Spleen (tissue), 11 donors: ENCODE results near the gene CACNA2D3. TPM values are rescaled to one million over a fixed set of nuclear protein-coding genes. Genes with fewer than 3 reads are reported as not detected.

Experiments used
- DNase-seq: peaks from one replicate; pipeline ENCODE4 v3.0.0-alpha.2; 2020
- H3K27ac ChIP-seq, 8 donors: fragments of 200-600 bp; sonication (generic) in 7 of 8; 1 replicate in 4 of 8; 2 replicates in 4 of 8; pipeline versions ENCODE4 v1.5.0 to v1.8.0; 2016 to 2021; ENCODE audit warnings: inconsistent platforms in 4 of 8, mild to moderate bottlenecking in 4 of 8, moderate library complexity in 1 of 8
- H3K27me3 ChIP-seq, 7 donors: fragments of 200-600 bp; sonication (generic) in 6 of 7; replicated peaks in 1 of 7; 1 replicate in 4 of 7; 2 replicates in 3 of 7; pipeline versions ENCODE4 v1.5.0 to v1.8.0; 2016 to 2021; ENCODE audit warnings: inconsistent platforms in 3 of 7, mild to moderate bottlenecking in 1 of 7
- H3K36me3 ChIP-seq, 6 donors: fragments of 200-600 bp; sonication (generic) in 5 of 6; 1 replicate in 4 of 6; 2 replicates in 2 of 6; pipeline versions ENCODE4 v1.5.0 to v1.8.0; 2016 to 2021; ENCODE audit warnings: inconsistent platforms in 2 of 6
- H3K4me1 ChIP-seq, 6 donors: fragments of 200-600 bp; sonication (generic) in 5 of 6; 1 replicate in 3 of 6; 2 replicates in 3 of 6; pipeline versions ENCODE4 v1.5.0 to v1.8.0; 2016 to 2021; ENCODE audit warnings: inconsistent platforms in 3 of 6
- H3K4me3 ChIP-seq, 8 donors: fragments of 200-600 bp; sonication (generic) in 7 of 8; 1 replicate in 4 of 8; 2 replicates in 4 of 8; pipeline versions ENCODE4 v1.5.0 to v1.8.0; 2016 to 2021; ENCODE audit warnings: inconsistent platforms in 4 of 8, mild to moderate bottlenecking in 4 of 8, moderate library complexity in 2 of 8
- H3K9me3 ChIP-seq, 8 donors: fragments of 200-600 bp; sonication (generic) in 7 of 8; 1 replicate in 4 of 8; 2 replicates in 4 of 8; pipeline versions ENCODE4 v1.5.0 to v1.8.0; 2016 to 2021; ENCODE audit warnings: inconsistent platforms in 4 of 8
- POLR2A ChIP-seq, 3 donors: fragments of 450-650 bp; IDR thresholded peaks; one replicate each; pipeline ENCODE4 v1.5.1; 2017; ENCODE audit warnings: antibody characterized with exemption in 3 of 3, mild to moderate bottlenecking in 1 of 3
- POLR2AphosphoS5 ChIP-seq, 3 donors: sonication (generic); formaldehyde crosslinking; IDR thresholded peaks; one replicate each; pipeline ENCODE4 v1.5.1; 2017; ENCODE audit warnings: antibody characterized with exemption in 3 of 3
- WGBS, 5 donors: extraction: QIAGEN DNeasy Blood & Tissue Kit in 3 of 5; methylation state at CpG; one replicate each; pipeline versions ENCODE4 v1.1.5 to v1.1.7; 2013 to 2018; 5-methylcytosine and 5-hydroxymethylcytosine counted together
- intact Hi-C: fragments of 100-400 bp; cut with DNase I; formaldehyde crosslinking; loops from one replicate; pipeline ENCODE4 v1.15.0; 2023; ENCODE audit warnings: low total_unique reads
- polyA plus RNA-seq, 3 donors: library from polyadenylated mRNA; stranded (reverse); fragments of 200-250 nt; gene quantifications; one replicate each; pipeline ENCODE4 v1.2.1, GENCODE V29; 2013
- total RNA-seq, 7 donors: library from RNA; depleted of rRNA in 3 of 7; stranded (reverse); fragments of >200 nt in 3 of 7; fragmentation: NEBNext Ultra II Directional in 4 of 7; extraction: Animal tissue kit (Norgen Biotek cat#: 25700) in 4 of 7; gene quantifications; one replicate each; pipeline versions ENCODE4 v1.1.0 to v1.2.1, GENCODE V29; 2016 to 2021
- TF ChIP-seq, protein P1 (sequence below), 11 experiments: fragments of 200-600 bp in 7 of 11; fragments of 450-650 bp in 4 of 11; sonication (generic) in 4 of 11; IDR thresholded peaks in 8 of 11; conservative IDR thresholded peaks in 3 of 11; 1 replicate in 7 of 11; 2 replicates in 4 of 11; pipeline versions ENCODE4 v1.4.0 to v1.8.0; 2016 to 2021; ENCODE audit warnings: antibody characterized with exemption in 11 of 11, inconsistent platforms in 4 of 11, mild to moderate bottlenecking in 1 of 11
- donor health status: healthy with polysubstance abuse.
- donor health status: DM: no; HTN: no; CAD: no; lungs with moderate emphysema.
- donor health status: DM: no; HTN: no; CAD: no.
- donor health status: Bipolar disorder and iron deficiency.
- donor health status: healthy.
- donor health status: DM: no; HTN: no; CAD: no.
- donor health status: DM: yes; HTN: yes; CAD: no.

Gene CACNA2D3
- total and polyA plus RNA-seq, 10 donors: 0.83 to 4.9 (median 2.9) TPM

DNA sequence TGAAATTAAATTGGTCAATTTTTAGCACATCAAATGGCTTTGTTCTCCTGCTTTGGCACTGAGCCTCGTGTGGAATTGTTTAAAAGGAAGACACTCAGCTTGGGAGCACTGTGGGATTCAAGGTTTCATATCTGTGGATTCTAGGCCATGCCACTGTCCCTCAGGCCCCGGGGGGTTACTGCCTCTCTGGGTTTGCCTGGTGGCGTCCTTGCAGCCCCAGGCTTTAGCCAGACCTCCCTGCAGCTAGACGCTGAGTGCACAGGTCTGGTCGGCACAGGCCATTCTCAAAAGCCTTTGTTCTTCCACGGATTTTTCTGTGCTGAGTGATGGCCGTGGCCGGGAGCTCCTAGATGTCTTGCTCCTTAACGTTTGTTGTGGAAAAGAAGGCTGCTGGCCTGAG lies 76.2 kb downstream of the CACNA2D3 start:
- peaks cover 0 to 6% (median 0%) of the 10 kb centered on the region in 8 donors for H3K9me3 ChIP-seq
- 53 to 78% (median 71%) methylated on average over 9 of the region's 9 CpGs for WGBS, 5 donors
- intact Hi-C loops: no loop called here
- DNase-seq: no peak
- no peak overlapping the region for H3K4me3 ChIP-seq
- peaks cover 0 to 5% (median 0%) of the 10 kb centered on the region in 7 donors for H3K27me3 ChIP-seq
- no peak for TF ChIP-seq POLR2AphosphoS5 (IDR thresholded peaks at IDR 0.05)
- no peak for TF ChIP-seq POLR2A (IDR thresholded peaks at IDR 0.05)
- TF ChIP-seq, protein P1, sequence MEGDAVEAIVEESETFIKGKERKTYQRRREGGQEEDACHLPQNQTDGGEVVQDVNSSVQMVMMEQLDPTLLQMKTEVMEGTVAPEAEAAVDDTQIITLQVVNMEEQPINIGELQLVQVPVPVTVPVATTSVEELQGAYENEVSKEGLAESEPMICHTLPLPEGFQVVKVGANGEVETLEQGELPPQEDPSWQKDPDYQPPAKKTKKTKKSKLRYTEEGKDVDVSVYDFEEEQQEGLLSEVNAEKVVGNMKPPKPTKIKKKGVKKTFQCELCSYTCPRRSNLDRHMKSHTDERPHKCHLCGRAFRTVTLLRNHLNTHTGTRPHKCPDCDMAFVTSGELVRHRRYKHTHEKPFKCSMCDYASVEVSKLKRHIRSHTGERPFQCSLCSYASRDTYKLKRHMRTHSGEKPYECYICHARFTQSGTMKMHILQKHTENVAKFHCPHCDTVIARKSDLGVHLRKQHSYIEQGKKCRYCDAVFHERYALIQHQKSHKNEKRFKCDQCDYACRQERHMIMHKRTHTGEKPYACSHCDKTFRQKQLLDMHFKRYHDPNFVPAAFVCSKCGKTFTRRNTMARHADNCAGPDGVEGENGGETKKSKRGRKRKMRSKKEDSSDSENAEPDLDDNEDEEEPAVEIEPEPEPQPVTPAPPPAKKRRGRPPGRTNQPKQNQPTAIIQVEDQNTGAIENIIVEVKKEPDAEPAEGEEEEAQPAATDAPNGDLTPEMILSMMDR (IDR thresholded peaks at IDR 0.05 in 8 of 11, conservative IDR thresholded peaks at IDR 0.05 in 3 of 11): no peak
- H3K36me3 ChIP-seq: no peaks in the 10 kb centered on the region
- no peaks in the 10 kb centered on the region for H3K4me1 ChIP-seq
- H3K27ac ChIP-seq: no peak overlapping the region

DNA sequence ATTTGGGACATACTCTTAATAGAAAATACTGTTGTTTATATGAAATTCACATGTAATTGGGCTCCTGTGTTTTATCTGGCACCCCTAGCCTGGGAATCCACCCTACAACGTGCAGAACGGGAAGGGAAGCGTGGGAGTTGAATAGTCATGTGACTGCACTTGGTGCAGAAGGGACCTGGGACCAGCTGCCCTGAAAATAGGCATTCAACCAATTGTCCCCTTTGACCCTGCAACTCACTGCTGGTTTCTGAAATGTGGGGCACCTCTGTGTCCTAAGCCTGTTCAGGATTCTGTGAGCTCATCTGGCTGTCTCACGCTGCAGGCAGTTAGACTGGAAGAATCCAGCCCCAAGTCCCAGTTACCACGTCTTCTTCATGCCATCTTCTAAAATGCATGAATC lies 79.7 kb downstream of the CACNA2D3 start:
- no peaks in the 10 kb centered on the region for H3K9me3 ChIP-seq
- TF ChIP-seq POLR2A (IDR thresholded peaks at IDR 0.05): no peak
- no peak for TF ChIP-seq POLR2AphosphoS5 (IDR thresholded peaks at IDR 0.05)
- TF ChIP-seq, protein P1 (IDR thresholded peaks at IDR 0.05 in 8 of 11, conservative IDR thresholded peaks at IDR 0.05 in 3 of 11): no peak
- intact Hi-C loops: no loop called here
- H3K27me3 ChIP-seq: peaks cover 0 to 5% (median 0%) of the 10 kb centered on the region in 7 donors
- WGBS, 5 donors: 57 to 76% (median 63%) methylated on average over 5 of the region's 5 CpGs
- H3K4me1 ChIP-seq: no peaks in the 10 kb centered on the region
- H3K36me3 ChIP-seq: no peaks in the 10 kb centered on the region
- no peak overlapping the region for H3K4me3 ChIP-seq
- no peak for DNase-seq
- no peak overlapping the region for H3K27ac ChIP-seq

DNA sequence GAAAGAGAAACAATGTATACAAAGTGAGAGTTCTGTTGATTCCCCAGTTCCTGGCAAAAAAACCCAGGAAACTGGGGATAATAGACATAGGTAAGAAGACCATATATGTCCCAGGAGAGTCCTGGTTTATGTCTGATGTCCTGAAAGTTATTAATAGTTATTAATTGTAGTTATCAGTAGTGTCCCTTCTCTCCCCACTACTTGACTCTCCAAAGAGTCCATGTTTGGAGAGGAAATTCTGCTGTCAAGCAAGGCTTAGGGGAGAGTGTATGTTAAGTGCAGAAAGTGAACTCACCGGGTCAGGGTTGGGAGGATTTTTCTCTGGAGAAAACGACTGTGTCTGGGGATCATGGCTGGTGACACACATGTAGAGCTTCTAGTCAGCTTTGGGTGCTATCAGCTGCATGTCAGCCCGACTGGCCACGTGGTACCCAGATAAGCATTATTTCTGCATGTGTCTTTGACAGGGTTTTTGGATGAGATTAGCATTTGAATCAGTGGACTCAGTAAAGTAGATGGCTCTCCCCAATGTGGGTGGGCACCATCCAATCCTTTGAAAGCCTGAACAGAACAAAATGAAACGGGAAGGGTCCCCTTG lies 80.4 kb downstream of the CACNA2D3 start:
- TF ChIP-seq POLR2AphosphoS5 (IDR thresholded peaks at IDR 0.05): no peak
- TF ChIP-seq, protein P1 (IDR thresholded peaks at IDR 0.05 in 8 of 11, conservative IDR thresholded peaks at IDR 0.05 in 3 of 11): no peak
- no peak for TF ChIP-seq POLR2A (IDR thresholded peaks at IDR 0.05)
- Histone ChIP-seq H3K36me3 (no peaks in the 10 kb centered on the region), H3K4me1 (no peaks in the 10 kb centered on the region), H3K27ac (no peak overlapping the region), H3K4me3 (no peak overlapping the region), H3K9me3 (no peaks in the 10 kb centered on the region), H3K27me3 (peaks cover 0 to 5% (median 0%) of the 10 kb centered on the region in 7 donors)
- 65 to 73% (median 68%) methylated on average over 5 of the region's 5 CpGs for WGBS, 5 donors
- no peak for DNase-seq
- intact Hi-C loops: no loop called here

DNA sequence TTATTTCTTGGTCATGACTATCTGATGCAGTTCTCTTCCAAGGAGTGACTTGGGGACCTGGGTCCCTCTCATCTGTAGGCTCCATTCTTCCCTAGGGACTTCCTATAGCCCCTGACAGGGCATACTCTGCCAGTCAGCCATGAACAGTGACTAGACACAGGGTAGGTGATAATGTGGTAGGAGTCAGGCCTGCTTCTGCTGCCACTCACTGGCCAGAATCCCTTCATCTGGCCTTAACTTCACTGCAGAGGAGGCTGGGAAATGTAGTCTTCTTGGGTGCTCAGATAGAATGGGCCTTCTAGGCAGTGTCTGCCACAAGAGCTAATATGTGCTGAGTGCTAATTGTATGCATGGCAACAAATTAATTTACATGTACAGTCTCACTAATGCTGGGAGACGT lies 84.5 kb downstream of the CACNA2D3 start:
- Histone ChIP-seq H3K27me3 (peaks cover 0 to 3% (median 0%) of the 10 kb centered on the region in 7 donors), H3K4me3 (no peak overlapping the region), H3K36me3 (no peaks in the 10 kb centered on the region), H3K27ac (no peak overlapping the region), H3K4me1 (no peaks in the 10 kb centered on the region), H3K9me3 (peaks cover 0 to 4% (median 0%) of the 10 kb centered on the region in 8 donors)
- intact Hi-C loops: no loop called here
- WGBS, 5 donors: 73 to 89% (median 85%) methylated on average over 1 of the region's 1 CpG
- no peak for DNase-seq
- TF ChIP-seq, protein P1 (IDR thresholded peaks at IDR 0.05 in 8 of 11, conservative IDR thresholded peaks at IDR 0.05 in 3 of 11): no peak
- no peak for TF ChIP-seq POLR2A (IDR thresholded peaks at IDR 0.05)
